HepG2 (cell line): ENCODE results near the gene TMEM235. TPM values are rescaled to one million over a fixed set of nuclear protein-coding genes. Genes with fewer than 3 reads are reported as not detected.

Experiments
- CREB1 ChIP-seq, 2 experiments: fragments of 450-650 bp in 1 of 2; IDR thresholded peaks; 2 replicates each; pipeline ENCODE4 v1.6.1; 2016 to 2017; ENCODE audit warnings: control low read depth in 1 of 2, mild to moderate bottlenecking in 1 of 2, missing compliant biosample characterization in 1 of 2, missing genetic modification characterization in 1 of 2
- GATAD1 ChIP-seq: IDR thresholded peaks from 2 replicates; pipeline ENCODE4 v1.6.1; 2016; ENCODE audit warnings: missing genetic modification reagents, missing compliant biosample characterization
- HNF4A ChIP-seq: sonication (generic); formaldehyde crosslinking; IDR thresholded peaks from 2 replicates; pipeline ENCODE4 v1.4.0; 2020; ENCODE audit warnings: missing genetic modification reagents
- MAFG ChIP-seq: sonication (generic); formaldehyde crosslinking; IDR thresholded peaks from 2 replicates; pipeline ENCODE4 v1.5.1; 2020; ENCODE audit warnings: mild to moderate bottlenecking, missing genetic modification reagents
- MIER3 ChIP-seq: IDR thresholded peaks from 2 replicates; pipeline ENCODE4 v1.6.1; 2016; ENCODE audit warnings: missing compliant biosample characterization, borderline replicate concordance
- ZBTB1 ChIP-seq: sonication (generic); formaldehyde crosslinking; IDR thresholded peaks from 2 replicates; pipeline ENCODE4 v1.4.0; 2020; ENCODE audit warnings: missing genetic modification reagents, borderline replicate concordance
- ZMYM3 ChIP-seq: sonication (generic); formaldehyde crosslinking; IDR thresholded peaks from 2 replicates; pipeline ENCODE4 v1.5.1; 2020; ENCODE audit warnings: mild to moderate bottlenecking, missing genetic modification reagents
- ZNF557 ChIP-seq: sonication (generic); formaldehyde crosslinking; IDR thresholded peaks from 2 replicates; pipeline ENCODE4 v1.4.0; 2020; ENCODE audit warnings: missing genetic modification reagents
- polyA plus RNA-seq, 8 experiments: library from polyadenylated mRNA; depleted of rRNA in 3 of 8; stranded (reverse) in 7 of 8; unstranded in 1 of 8; fragments of >200 nt; fragmentation: Illumina TruSeq in 4 of 8; extraction: Trizol in 4 of 8; gene quantifications; 2 replicates each; pipeline versions ENCODE4 v1.2.1 to v1.2.3, GENCODE V29; 2011 to 2016; ENCODE audit warnings: low read depth in 4 of 8, missing spikeins in 1 of 8, mixed read lengths in 1 of 8; ENCODE audit not compliant: insufficient read depth in 1 of 8
- total RNA-seq, 5 experiments: library from RNA; depleted of rRNA; stranded (reverse); fragments of >200 nt; fragmentation: Illumina TruSeq; extraction: Trizol; gene quantifications; 2 replicates each; pipeline ENCODE4 v1.2.3, GENCODE V29; 2016; ENCODE audit warnings: low read depth in 1 of 5
- TF ChIP-seq, protein P1 (sequence below): sonication (generic); formaldehyde crosslinking; IDR thresholded peaks from 2 replicates; pipeline ENCODE4 v1.4.0; 2020; ENCODE audit warnings: missing genetic modification reagents, borderline replicate concordance
- TF ChIP-seq, protein P2 (sequence below): sonication (generic); formaldehyde crosslinking; IDR thresholded peaks from 2 replicates; pipeline ENCODE4 v1.5.0; 2020; ENCODE audit warnings: missing genetic modification reagents, mild to moderate bottlenecking, borderline replicate concordance
- TF ChIP-seq, protein P3 (sequence below), 2 experiments: sonication (generic) in 1 of 2; formaldehyde crosslinking in 1 of 2; IDR thresholded peaks; 2 replicates each; pipeline versions ENCODE4 v1.6.1 to v1.9.0; 2014 to 2022; ENCODE audit warnings: antibody characterized with exemption in 1 of 2, borderline replicate concordance in 1 of 2, inconsistent platforms in 1 of 2, low read depth in 1 of 2, missing genetic modification reagents in 1 of 2
- TF ChIP-seq, protein P4 (sequence below): fragments of 450-650 bp; IDR thresholded peaks from 2 replicates; pipeline ENCODE4 v1.6.1; 2016
- TF ChIP-seq, protein P5 (sequence below): sonication (generic); formaldehyde crosslinking; IDR thresholded peaks from 2 replicates; pipeline ENCODE4 v1.4.0; 2020; ENCODE audit warnings: missing genetic modification reagents

TMEM235 gene
- total and polyA plus RNA-seq, 2 of the 13 experiments (the other 11 are each of a cell fraction or from before 2014, with no cell fraction given): not detected

DNA sequence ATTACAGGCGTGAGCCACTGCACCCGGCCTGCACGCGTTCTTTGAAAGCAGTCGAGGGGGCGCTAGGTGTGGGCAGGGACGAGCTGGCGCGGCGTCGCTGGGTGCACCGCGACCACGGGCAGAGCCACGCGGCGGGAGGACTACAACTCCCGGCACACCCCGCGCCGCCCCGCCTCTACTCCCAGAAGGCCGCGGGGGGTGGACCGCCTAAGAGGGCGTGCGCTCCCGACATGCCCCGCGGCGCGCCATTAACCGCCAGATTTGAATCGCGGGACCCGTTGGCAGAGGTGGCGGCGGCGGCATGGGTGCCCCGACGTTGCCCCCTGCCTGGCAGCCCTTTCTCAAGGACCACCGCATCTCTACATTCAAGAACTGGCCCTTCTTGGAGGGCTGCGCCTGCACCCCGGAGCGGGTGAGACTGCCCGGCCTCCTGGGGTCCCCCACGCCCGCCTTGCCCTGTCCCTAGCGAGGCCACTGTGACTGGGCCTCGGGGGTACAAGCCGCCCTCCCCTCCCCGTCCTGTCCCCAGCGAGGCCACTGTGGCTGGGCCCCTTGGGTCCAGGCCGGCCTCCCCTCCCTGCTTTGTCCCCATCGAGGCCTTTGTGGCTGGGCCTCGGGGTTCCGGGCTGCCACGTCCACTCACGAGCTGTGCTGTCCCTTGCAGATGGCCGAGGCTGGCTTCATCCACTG, 17.3 kb upstream of the TMEM235 start, which contains the start of gene BIRC5 (continued):
- peak; percentile 92; the same call in 1 of the 2 replicates for TF ChIP-seq MIER3 (CRISPR knock-in tag)
- no peak for TF ChIP-seq ZBTB1
- TF ChIP-seq, protein P1, sequence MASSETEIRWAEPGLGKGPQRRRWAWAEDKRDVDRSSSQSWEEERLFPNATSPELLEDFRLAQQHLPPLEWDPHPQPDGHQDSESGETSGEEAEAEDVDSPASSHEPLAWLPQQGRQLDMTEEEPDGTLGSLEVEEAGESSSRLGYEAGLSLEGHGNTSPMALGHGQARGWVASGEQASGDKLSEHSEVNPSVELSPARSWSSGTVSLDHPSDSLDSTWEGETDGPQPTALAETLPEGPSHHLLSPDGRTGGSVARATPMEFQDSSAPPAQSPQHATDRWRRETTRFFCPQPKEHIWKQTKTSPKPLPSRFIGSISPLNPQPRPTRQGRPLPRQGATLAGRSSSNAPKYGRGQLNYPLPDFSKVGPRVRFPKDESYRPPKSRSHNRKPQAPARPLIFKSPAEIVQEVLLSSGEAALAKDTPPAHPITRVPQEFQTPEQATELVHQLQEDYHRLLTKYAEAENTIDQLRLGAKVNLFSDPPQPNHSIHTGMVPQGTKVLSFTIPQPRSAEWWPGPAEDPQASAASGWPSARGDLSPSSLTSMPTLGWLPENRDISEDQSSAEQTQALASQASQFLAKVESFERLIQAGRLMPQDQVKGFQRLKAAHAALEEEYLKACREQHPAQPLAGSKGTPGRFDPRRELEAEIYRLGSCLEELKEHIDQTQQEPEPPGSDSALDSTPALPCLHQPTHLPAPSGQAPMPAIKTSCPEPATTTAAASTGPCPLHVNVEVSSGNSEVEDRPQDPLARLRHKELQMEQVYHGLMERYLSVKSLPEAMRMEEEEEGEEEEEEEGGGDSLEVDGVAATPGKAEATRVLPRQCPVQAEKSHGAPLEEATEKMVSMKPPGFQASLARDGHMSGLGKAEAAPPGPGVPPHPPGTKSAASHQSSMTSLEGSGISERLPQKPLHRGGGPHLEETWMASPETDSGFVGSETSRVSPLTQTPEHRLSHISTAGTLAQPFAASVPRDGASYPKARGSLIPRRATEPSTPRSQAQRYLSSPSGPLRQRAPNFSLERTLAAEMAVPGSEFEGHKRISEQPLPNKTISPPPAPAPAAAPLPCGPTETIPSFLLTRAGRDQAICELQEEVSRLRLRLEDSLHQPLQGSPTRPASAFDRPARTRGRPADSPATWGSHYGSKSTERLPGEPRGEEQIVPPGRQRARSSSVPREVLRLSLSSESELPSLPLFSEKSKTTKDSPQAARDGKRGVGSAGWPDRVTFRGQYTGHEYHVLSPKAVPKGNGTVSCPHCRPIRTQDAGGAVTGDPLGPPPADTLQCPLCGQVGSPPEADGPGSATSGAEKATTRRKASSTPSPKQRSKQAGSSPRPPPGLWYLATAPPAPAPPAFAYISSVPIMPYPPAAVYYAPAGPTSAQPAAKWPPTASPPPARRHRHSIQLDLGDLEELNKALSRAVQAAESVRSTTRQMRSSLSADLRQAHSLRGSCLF (CRISPR knock-in tag): no peak
- TF ChIP-seq HNF4A: peak; percentile 26; the same call in 1 of the 2 replicates
- no peak for TF ChIP-seq MAFG (CRISPR knock-in tag)
- TF ChIP-seq, protein P2, sequence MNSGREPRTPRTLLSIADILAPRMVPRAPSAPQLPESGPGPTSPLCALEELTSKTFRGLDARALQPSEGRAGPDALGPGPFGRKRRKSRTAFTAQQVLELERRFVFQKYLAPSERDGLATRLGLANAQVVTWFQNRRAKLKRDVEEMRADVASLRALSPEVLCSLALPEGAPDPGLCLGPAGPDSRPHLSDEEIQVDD (CRISPR knock-in tag): no peak
- peak; percentile 98 for TF ChIP-seq GATAD1 (CRISPR knock-in tag)
- TF ChIP-seq ZMYM3 (CRISPR knock-in tag): peak; percentile 86
- TF ChIP-seq, protein P3, sequence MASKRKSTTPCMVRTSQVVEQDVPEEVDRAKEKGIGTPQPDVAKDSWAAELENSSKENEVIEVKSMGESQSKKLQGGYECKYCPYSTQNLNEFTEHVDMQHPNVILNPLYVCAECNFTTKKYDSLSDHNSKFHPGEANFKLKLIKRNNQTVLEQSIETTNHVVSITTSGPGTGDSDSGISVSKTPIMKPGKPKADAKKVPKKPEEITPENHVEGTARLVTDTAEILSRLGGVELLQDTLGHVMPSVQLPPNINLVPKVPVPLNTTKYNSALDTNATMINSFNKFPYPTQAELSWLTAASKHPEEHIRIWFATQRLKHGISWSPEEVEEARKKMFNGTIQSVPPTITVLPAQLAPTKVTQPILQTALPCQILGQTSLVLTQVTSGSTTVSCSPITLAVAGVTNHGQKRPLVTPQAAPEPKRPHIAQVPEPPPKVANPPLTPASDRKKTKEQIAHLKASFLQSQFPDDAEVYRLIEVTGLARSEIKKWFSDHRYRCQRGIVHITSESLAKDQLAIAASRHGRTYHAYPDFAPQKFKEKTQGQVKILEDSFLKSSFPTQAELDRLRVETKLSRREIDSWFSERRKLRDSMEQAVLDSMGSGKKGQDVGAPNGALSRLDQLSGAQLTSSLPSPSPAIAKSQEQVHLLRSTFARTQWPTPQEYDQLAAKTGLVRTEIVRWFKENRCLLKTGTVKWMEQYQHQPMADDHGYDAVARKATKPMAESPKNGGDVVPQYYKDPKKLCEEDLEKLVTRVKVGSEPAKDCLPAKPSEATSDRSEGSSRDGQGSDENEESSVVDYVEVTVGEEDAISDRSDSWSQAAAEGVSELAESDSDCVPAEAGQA (IDR thresholded peaks at IDR 0.05; ENCODE audit: low read depth): peak; percentile 67; the same call in 1 of the 2 replicates
- TF ChIP-seq, protein P3 (CRISPR knock-in tag; IDR thresholded peaks at IDR 0.05; ENCODE audit: borderline replicate concordance): peak; percentile 92
- TF ChIP-seq, protein P4, sequence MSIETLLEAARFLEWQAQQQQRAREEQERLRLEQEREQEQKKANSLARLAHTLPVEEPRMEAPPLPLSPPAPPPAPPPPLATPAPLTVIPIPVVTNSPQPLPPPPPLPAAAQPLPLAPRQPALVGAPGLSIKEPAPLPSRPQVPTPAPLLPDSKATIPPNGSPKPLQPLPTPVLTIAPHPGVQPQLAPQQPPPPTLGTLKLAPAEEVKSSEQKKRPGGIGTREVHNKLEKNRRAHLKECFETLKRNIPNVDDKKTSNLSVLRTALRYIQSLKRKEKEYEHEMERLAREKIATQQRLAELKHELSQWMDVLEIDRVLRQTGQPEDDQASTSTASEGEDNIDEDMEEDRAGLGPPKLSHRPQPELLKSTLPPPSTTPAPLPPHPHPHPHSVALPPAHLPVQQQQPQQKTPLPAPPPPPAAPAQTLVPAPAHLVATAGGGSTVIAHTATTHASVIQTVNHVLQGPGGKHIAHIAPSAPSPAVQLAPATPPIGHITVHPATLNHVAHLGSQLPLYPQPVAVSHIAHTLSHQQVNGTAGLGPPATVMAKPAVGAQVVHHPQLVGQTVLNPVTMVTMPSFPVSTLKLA: peak; percentile 82
- TF ChIP-seq, protein P5, sequence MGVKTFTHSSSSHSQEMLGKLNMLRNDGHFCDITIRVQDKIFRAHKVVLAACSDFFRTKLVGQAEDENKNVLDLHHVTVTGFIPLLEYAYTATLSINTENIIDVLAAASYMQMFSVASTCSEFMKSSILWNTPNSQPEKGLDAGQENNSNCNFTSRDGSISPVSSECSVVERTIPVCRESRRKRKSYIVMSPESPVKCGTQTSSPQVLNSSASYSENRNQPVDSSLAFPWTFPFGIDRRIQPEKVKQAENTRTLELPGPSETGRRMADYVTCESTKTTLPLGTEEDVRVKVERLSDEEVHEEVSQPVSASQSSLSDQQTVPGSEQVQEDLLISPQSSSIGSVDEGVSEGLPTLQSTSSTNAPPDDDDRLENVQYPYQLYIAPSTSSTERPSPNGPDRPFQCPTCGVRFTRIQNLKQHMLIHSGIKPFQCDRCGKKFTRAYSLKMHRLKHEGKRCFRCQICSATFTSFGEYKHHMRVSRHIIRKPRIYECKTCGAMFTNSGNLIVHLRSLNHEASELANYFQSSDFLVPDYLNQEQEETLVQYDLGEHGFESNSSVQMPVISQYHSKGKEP (CRISPR knock-in tag): 0 out of 2 replicates have a peak, but pooled peaks have one; percentile 62
- no peak for TF ChIP-seq ZNF557 (CRISPR knock-in tag)
- peak; percentile 61; the same call in 1 of the 2 replicates for TF ChIP-seq CREB1 (IDR thresholded peaks at IDR 0.05)
- TF ChIP-seq CREB1 (CRISPR knock-in tag; IDR thresholded peaks at IDR 0.05): peak; percentile 62; the same call in 1 of the 2 replicates
